Epithelial cell of alveolus of lung (primary cell): ENCODE measurements around the gene HPCAL4. TPM values are rescaled to one million over a fixed set of nuclear protein-coding genes. Genes with fewer than 3 reads are reported as not detected.

Experiments used
- total RNA-seq: library from RNA; depleted of rRNA; stranded (reverse); fragments of >200 nt; gene quantifications from 2 replicates; pipeline ENCODE4 v1.2.1, GENCODE V29; 2015

Gene HPCAL4
- not detected in 2 replicates for total RNA-seq

GRCh38 chr1:39691383-39692151 is at the start of gene HPCAL4:
Gene HPCAL4, minus strand, starts transcription at chr1:39691433. Its CDS starts 6,830 bp downstream, at chr1:39684603.

GRCh38 chr1:39738622-39739366 is 47.6 kb upstream of the HPCAL4 start, which contains the start of gene PPIE:
Gene PPIE, plus strand, starts transcription at chr1:39738882. Its CDS starts 19 bp downstream, at chr1:39738901.

GRCh38 chr1:39671793-39672550 is 19.3 kb downstream of the HPCAL4 start, which contains the start of gene NT5C1A:
Gene NT5C1A, minus strand, starts transcription at chr1:39672107. Its CDS starts 69 bp downstream, at chr1:39672038.

GRCh38 chr1:39639305-39640130 is 51.7 kb downstream of the HPCAL4 start, which contains the start of gene HEYL:
Gene HEYL, minus strand, starts transcription at chr1:39639643. Its CDS starts 18 bp downstream, at chr1:39639625.

Other genes with a start within 250 kb of the HPCAL4 start
- 0.40 TPM in 1 of 2 replicates, not detected in the other for gene BMP8A, start 199.8 kb downstream of the HPCAL4 start, total RNA-seq
- gene PABPC4, start 114.6 kb downstream of the HPCAL4 start, total RNA-seq = 147 and 186 TPM in 2 replicates
- gene HEYL, start 51.8 kb downstream of the HPCAL4 start, total RNA-seq = 0.48 and 14.0 TPM in 2 replicates
- not detected in 2 replicates for gene NT5C1A, start 19.3 kb downstream of the HPCAL4 start, total RNA-seq
- 51.8 and 53.0 TPM in 2 replicates for gene PPIE, start 47.4 kb upstream of the HPCAL4 start, total RNA-seq
- gene OXCT2, start 79.9 kb upstream of the HPCAL4 start, total RNA-seq = 0.64 and 5.2 TPM in 2 replicates
- 0.08 TPM in 1 of 2 replicates, not detected in the other for gene BMP8B, start 97.4 kb upstream of the HPCAL4 start, total RNA-seq
- gene TRIT1, start 192.1 kb upstream of the HPCAL4 start, total RNA-seq = 13.3 and 19.5 TPM in 2 replicates
- gene MYCL, start 210.5 kb upstream of the HPCAL4 start, total RNA-seq = 0.32 and 0.52 TPM in 2 replicates